OCI-LY1 (cell line): ENCODE measurements around the gene CD164L2.

Experiments used
- H2AFZ ChIP-seq: fragments of 200-600 bp; sonication (generic), shearing (Covaris generic); 2 replicates; pipeline ENCODE4 v1.6.0; 2014; ENCODE audit warnings: antibody characterized with exemption, mild to moderate bottlenecking, low read length
- H3F3A ChIP-seq: fragments of 200-600 bp; sonication (generic), shearing (Covaris generic); 2 replicates; pipeline ENCODE4 v1.6.0; 2014; ENCODE audit warnings: mild to moderate bottlenecking, antibody characterized with exemption, low read length, moderate library complexity; ENCODE audit not compliant: insufficient read depth
- H3K27ac ChIP-seq: fragments of 200-600 bp; sonication (generic); 2 replicates; pipeline ENCODE4 v1.5.1; 2014; ENCODE audit warnings: low read length, mixed run types, mild to moderate bottlenecking, low read depth; ENCODE audit not compliant: poor library complexity, severe bottlenecking
- H3K27me3 ChIP-seq: fragments of 200-600 bp; sonication (generic); 2 replicates; pipeline ENCODE4 v1.6.0; 2014; ENCODE audit warnings: antibody characterized with exemption, mild to moderate bottlenecking, low read length, moderate library complexity; ENCODE audit not compliant: insufficient read depth
- H3K36me3 ChIP-seq: fragments of 200-600 bp; sonication (generic); 2 replicates; pipeline ENCODE4 v1.6.1; 2014; ENCODE audit warnings: mild to moderate bottlenecking, antibody characterized with exemption, low read length, moderate library complexity, mixed read lengths; ENCODE audit not compliant: insufficient read depth
- H3K4me1 ChIP-seq: fragments of 200-600 bp; sonication (generic); 2 replicates; pipeline ENCODE4 v1.5.1; 2014; ENCODE audit warnings: mild to moderate bottlenecking, low read length, moderate library complexity; ENCODE audit not compliant: insufficient read depth, severe bottlenecking
- H3K4me2 ChIP-seq: fragments of 200-600 bp; sonication (generic), shearing (Covaris generic); 2 replicates; pipeline ENCODE4 v1.6.1; 2014; ENCODE audit warnings: low read length
- H3K4me3 ChIP-seq: fragments of 200-600 bp; sonication (generic); 2 replicates; pipeline ENCODE4 v1.5.1; 2014; ENCODE audit warnings: low read length, low read depth, mild to moderate bottlenecking, mixed read lengths; ENCODE audit not compliant: poor library complexity, severe bottlenecking
- H3K79me2 ChIP-seq: fragments of 200-600 bp; shearing (Covaris generic); 2 replicates; pipeline ENCODE4 v1.6.1; 2016; ENCODE audit warnings: mixed run types, low read length, mixed read lengths; ENCODE audit not compliant: insufficient read depth
- H3K9ac ChIP-seq: fragments of 200-600 bp; sonication (generic), shearing (Covaris generic); 2 replicates; pipeline ENCODE4 v1.6.1; 2014; ENCODE audit warnings: mild to moderate bottlenecking, low read length, mixed read lengths
- H3K9me2 ChIP-seq: fragments of 200-600 bp; sonication (generic), shearing (Covaris generic); 2 replicates; pipeline ENCODE4 v1.6.1; 2014; ENCODE audit warnings: low read depth, mild to moderate bottlenecking, low read length, mixed read lengths
- H3K9me3 ChIP-seq: fragments of 200-600 bp; shearing (Covaris generic); 2 replicates; pipeline ENCODE4 v1.6.1; 2014; ENCODE audit warnings: low read length, mixed read lengths
- H4K20me1 ChIP-seq: fragments of 200-600 bp; sonication (generic), shearing (Covaris generic); 2 replicates; pipeline ENCODE4 v1.6.0; 2016; ENCODE audit warnings: mild to moderate bottlenecking, low read length; ENCODE audit not compliant: insufficient read depth
- EZH2 ChIP-seq: fragments of 200-600 bp; sonication (generic), shearing (Covaris generic); IDR thresholded peaks from 2 replicates; pipeline ENCODE4 v1.8.0; 2017; ENCODE audit warnings: borderline replicate concordance, mixed run types, mild to moderate bottlenecking, antibody characterized with exemption, low read length, moderate library complexity, mixed read lengths
- TF ChIP-seq, protein P1 (sequence below): fragments of 200-600 bp; sonication (generic), shearing (Covaris generic); IDR thresholded peaks from 2 replicates; pipeline ENCODE4 v1.5.1; 2017; ENCODE audit warnings: mild to moderate bottlenecking, antibody characterized with exemption, low read length, moderate library complexity, mixed read lengths

The CD164L2 gene

DNA sequence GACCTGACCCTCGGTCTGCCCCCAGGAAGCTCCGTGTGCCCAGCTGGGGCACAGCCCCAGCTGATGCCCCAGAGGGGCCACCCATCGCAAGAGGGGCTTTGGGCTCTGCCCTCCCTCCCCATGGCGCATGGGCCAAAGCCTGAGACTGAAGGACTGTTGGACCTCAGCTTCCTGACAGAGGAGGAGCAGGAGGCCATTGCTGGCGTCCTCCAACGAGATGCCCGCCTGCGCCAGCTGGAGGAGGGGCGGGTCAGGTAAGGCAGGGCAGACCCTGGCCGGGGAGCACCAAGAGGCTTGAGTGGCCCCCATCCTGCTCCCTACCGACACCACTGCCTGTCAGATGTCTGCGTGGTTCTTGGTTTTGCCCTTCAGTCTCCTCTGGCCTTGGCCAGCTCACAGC lies 37.9 kb downstream of the CD164L2 start:
- Histone ChIP-seq H3K27me3 (no peaks in the 10 kb centered on the region), H3K9ac (no peak overlapping the region), H3K9me2 (no peaks in the 10 kb centered on the region), H3K79me2 (no peaks in the 10 kb centered on the region), H3K36me3 (no peaks in the 10 kb centered on the region), H4K20me1 (no peaks in the 10 kb centered on the region), H3K4me3 (no peak overlapping the region), H3K4me1 (peaks cover 43% of the 10 kb centered on the region), H3K4me2 (no peak overlapping the region), H2AFZ (no peak overlapping the region), H3F3A (no peaks in the 10 kb centered on the region), H3K27ac (no peak overlapping the region), H3K9me3 (no peaks in the 10 kb centered on the region)
- TF ChIP-seq, protein P1, sequence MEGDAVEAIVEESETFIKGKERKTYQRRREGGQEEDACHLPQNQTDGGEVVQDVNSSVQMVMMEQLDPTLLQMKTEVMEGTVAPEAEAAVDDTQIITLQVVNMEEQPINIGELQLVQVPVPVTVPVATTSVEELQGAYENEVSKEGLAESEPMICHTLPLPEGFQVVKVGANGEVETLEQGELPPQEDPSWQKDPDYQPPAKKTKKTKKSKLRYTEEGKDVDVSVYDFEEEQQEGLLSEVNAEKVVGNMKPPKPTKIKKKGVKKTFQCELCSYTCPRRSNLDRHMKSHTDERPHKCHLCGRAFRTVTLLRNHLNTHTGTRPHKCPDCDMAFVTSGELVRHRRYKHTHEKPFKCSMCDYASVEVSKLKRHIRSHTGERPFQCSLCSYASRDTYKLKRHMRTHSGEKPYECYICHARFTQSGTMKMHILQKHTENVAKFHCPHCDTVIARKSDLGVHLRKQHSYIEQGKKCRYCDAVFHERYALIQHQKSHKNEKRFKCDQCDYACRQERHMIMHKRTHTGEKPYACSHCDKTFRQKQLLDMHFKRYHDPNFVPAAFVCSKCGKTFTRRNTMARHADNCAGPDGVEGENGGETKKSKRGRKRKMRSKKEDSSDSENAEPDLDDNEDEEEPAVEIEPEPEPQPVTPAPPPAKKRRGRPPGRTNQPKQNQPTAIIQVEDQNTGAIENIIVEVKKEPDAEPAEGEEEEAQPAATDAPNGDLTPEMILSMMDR = no peak
- no peak for TF ChIP-seq EZH2

DNA sequence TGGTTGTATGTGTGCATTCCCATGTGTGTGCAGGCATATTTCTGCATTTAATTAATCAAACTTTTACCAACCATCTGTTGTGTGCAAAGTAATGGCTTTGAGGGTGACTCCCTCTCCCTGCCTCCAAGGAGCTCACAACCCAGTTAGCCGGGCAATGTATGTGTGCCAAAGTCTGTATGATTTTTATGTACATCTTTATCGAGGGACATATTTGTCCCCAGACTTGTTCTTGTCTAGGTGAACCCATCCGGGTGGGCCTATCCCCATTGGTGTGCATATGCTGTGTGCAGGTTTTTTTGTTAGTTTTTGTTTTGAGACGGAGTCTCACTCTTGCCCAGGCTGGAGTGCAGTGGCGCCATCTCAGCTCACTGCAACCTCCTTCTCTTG lies 39.5 kb downstream of the CD164L2 start:
- TF ChIP-seq EZH2 = no peak
- TF ChIP-seq, protein P1 = no peak
- no peaks in the 10 kb centered on the region for H3K9me2 ChIP-seq
- H3K27ac ChIP-seq = peak overlapping the region; percentile 73
- H2AFZ ChIP-seq = no peak overlapping the region
- H3K27me3 ChIP-seq = no peaks in the 10 kb centered on the region
- peaks cover 39% of the 10 kb centered on the region for H3K4me1 ChIP-seq
- H3K79me2 ChIP-seq = no peaks in the 10 kb centered on the region
- H3F3A ChIP-seq = no peaks in the 10 kb centered on the region
- no peaks in the 10 kb centered on the region for H3K9me3 ChIP-seq
- no peaks in the 10 kb centered on the region for H4K20me1 ChIP-seq
- peak overlapping the region; percentile 76; the same call in 1 of the 2 replicates for H3K9ac ChIP-seq
- peak overlapping the region; percentile 79 for H3K4me3 ChIP-seq
- peak overlapping the region; percentile 93 for H3K4me2 ChIP-seq
- H3K36me3 ChIP-seq = no peaks in the 10 kb centered on the region

DNA sequence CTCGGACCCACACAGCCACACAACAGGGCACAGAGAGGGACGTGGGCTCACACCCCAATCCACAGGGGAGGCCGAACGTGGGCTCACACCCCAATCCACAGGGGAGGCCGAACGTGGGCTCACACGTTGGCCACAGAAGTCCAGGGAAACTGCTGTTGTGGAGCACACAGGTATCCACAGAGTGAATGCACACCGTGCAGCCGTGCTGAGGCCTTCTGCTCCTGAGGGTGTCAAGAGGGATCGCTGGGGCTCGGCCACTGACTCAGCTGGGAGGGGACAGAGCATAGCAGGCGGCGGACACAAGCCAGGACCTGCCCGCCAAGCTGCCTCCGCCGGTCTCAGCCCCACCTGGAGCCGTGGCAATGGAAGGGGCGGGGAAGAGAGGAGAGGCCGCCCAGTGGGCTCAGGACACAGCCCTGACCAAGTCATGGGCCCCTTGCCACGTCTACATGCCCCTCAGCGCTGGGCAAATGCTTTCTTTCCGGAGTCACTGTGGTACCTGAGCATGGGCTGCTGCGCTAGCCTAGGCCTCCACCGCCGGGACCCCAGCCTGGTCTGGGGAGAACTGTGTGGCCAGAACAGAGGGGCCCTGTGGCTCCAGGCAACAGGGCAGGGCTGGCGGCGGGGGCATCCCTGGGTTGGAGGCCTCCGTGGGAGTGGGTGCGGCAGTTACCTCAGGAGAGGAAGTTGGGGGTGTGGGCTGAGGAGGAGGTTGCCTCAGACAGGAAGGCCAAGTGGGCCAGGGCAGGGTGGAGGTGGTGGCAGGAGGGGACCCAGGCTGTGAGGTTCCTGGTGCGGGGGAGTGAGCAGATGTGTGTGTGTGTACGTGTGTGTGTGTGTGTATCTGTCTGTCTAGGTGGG lies 40.1 kb downstream of the CD164L2 start:
- H3K4me3 ChIP-seq = peak overlapping the region; percentile 79
- TF ChIP-seq, protein P1 = no peak
- no peak for TF ChIP-seq EZH2
- H3K9me2 ChIP-seq = no peaks in the 10 kb centered on the region
- no peaks in the 10 kb centered on the region for H3K9me3 ChIP-seq
- no peaks in the 10 kb centered on the region for H3K27me3 ChIP-seq
- peak overlapping the region; percentile 93 for H3K4me2 ChIP-seq
- H3K36me3 ChIP-seq = no peaks in the 10 kb centered on the region
- no peaks in the 10 kb centered on the region for H3F3A ChIP-seq
- no peak overlapping the region for H2AFZ ChIP-seq
- no peaks in the 10 kb centered on the region for H3K79me2 ChIP-seq
- H4K20me1 ChIP-seq = no peaks in the 10 kb centered on the region
- H3K4me1 ChIP-seq = peaks cover 39% of the 10 kb centered on the region
- H3K27ac ChIP-seq = peak overlapping the region; percentile 73
- peak overlapping the region; percentile 76 for H3K9ac ChIP-seq
